ENCODE data around the gene CAB39. TPM values are rescaled to one million over a fixed set of nuclear protein-coding genes. Genes with fewer than 3 reads are reported as not detected.

Gene CAB39
- total RNA-seq (10 to 100 TPM; 72.6 to 99.7 (median 91.1) TPM), polyA plus RNA-seq (10 to 100 TPM; 17.3 to 26.2 TPM)
- long read RNA-seq, donor 1, transcript CAB39-201 (9 exons, 3,826 nt): major isoform, 247 of 271 reads
- long read RNA-seq, donor 1, partial matches to known transcripts: 8 of 271 reads
- long read RNA-seq, donor 1, other reads (novel, unspliced or antisense): 15 of 271 reads
- long read RNA-seq, donor 2, transcript CAB39-201 (9 exons, 3,826 nt): major isoform, 232 of 256 reads
- long read RNA-seq, donor 2, partial matches to known transcripts: 12 of 256 reads
- long read RNA-seq, donor 2, other reads (novel, unspliced or antisense): 9 of 256 reads
- long read RNA-seq, donor 3, transcript CAB39-201 (9 exons, 3,826 nt): major isoform, 20 of 45 reads
- long read RNA-seq, donor 3, partial matches to known transcripts: 5 of 45 reads
- long read RNA-seq, donor 3, other reads (novel, unspliced or antisense): 18 of 45 reads

GRCh38 chr2:230712443-230713330 lies at the start of gene CAB39:
Gene CAB39, plus strand, starts transcription at chr2:230712842. Its CDS starts 47,160 bp downstream, at chr2:230760002.
- TF ChIP-seq CTCF (IDR thresholded peaks at IDR 0.05): peak; percentile 73 to 97 (median 89)
- H3K4me1 ChIP-seq: peaks cover 0 to 62% (median 36%) of the 10 kb centered on the region in 9 donors

GRCh38 chr2:230664128-230664527 lies 48.5 kb upstream of the CAB39 start:
- Histone ChIP-seq H3K4me3 (no peak overlapping the region), H3K27me3 (no peaks in the 10 kb centered on the region), H3K9me3 (no peaks in the 10 kb centered on the region), H3K27ac (peak overlapping the region in 1 of 10 donors; percentile 64), H3K36me3 (no peaks in the 10 kb centered on the region), H3K4me1 (peaks cover 0 to 100% (median 11%) of the 10 kb centered on the region in 9 donors)
- peak in 7 of 8 donors; percentile 46 to 87 (median 72) for ATAC-seq
- DNase-seq: peak; percentile 59 to 76
- 44 to 56% methylated on average over 4 of the region's 4 CpGs for WGBS, 2 donors
- no peak for TF ChIP-seq CTCF (IDR thresholded peaks at IDR 0.05)
- intact Hi-C loops (cut with DNase I): loop anchor here in 1 of 10 donors (5.0 kb wide), 1 partner anchor 357 kb away; no protein-coding TSS in a partner anchor

More at GRCh38 chr2:230712443-230713330, at the start of gene CAB39:
- peak within 1 kb of the TSS; percentile 68 to 99 (median 96) for H3K4me3 ChIP-seq
- ATAC-seq: peak; percentile 93 to 97 (median 94)
- intact Hi-C loops (cut with DNase I): loop anchor here in 9 of 10 donors (2.0 to 10.0 kb wide), 3 partner anchors 82 to 85 kb away; no protein-coding TSS in a partner anchor
- DNase-seq: peak; percentile 82 to 91
- H3K9me3 ChIP-seq: no peaks in the 10 kb centered on the region
- H3K27me3 ChIP-seq: no peaks in the 10 kb centered on the region
- WGBS, 2 donors: 0 to 1% methylated on average over 79 to 110 of the region's 110 CpGs
- H3K36me3 ChIP-seq: peaks cover 0 to 6% (median 0%) of the 10 kb centered on the region in 9 donors
- peak within 1 kb of the TSS; percentile 88 to 98 (median 94) for H3K27ac ChIP-seq

- Histone ChIP-seq H3K36me3 (no peaks in the 10 kb centered on the region), H3K4me3 (no peak overlapping the region), H3K27me3 (no peaks in the 10 kb centered on the region), H3K27ac (peak overlapping the region in 1 of 10 donors; percentile 64), H3K9me3 (no peaks in the 10 kb centered on the region), H3K4me1 (peaks cover 0 to 100% (median 14%) of the 10 kb centered on the region in 9 donors)
- TF ChIP-seq CTCF (IDR thresholded peaks at IDR 0.05): no peak
- ATAC-seq (no peak), DNase-seq (no peak)
- intact Hi-C loops (cut with DNase I): loop anchor here in 1 of 10 donors (5.0 kb wide), 1 partner anchor 358 kb away; no protein-coding TSS in a partner anchor
- 79 to 87% methylated on average over 7 of the region's 7 CpGs for WGBS, 2 donors
Observed at GRCh38 chr2:230664844-230665243, 47.8 kb upstream of the CAB39 start.

- ATAC-seq (no peak), DNase-seq (no peak)
- Histone ChIP-seq H3K4me3 (no peak overlapping the region), H3K27me3 (no peaks in the 10 kb centered on the region), H3K27ac (peak overlapping the region in 1 of 10 donors; percentile 64), H3K4me1 (peaks cover 0 to 98% (median 14%) of the 10 kb centered on the region in 9 donors), H3K36me3 (no peaks in the 10 kb centered on the region), H3K9me3 (no peaks in the 10 kb centered on the region)
- TF ChIP-seq CTCF (IDR thresholded peaks at IDR 0.05): no peak
- WGBS, 2 donors: 83 to 88% methylated on average over 8 of the region's 8 CpGs
- intact Hi-C loops (cut with DNase I): no loop called here
Observed at GRCh38 chr2:230665263-230665691, 47.4 kb upstream of the CAB39 start.
